ENCODE measurements around the gene DCBLD2.

The DCBLD2 gene

GRCh38 chr3:98776140-98776493 lies 125.4 kb downstream of the DCBLD2 start:
- H3K4me3 ChIP-seq (ENCODE audit: low read length in 2 of 2) = no peak overlapping the region
- H3K27ac ChIP-seq (ENCODE audit: low read depth in 2 of 2, low read length in 2 of 2) = no peak overlapping the region
- no peaks in the 10 kb centered on the region for H3K27me3 ChIP-seq (ENCODE audit: control insufficient read depth in 2 of 2, insufficient read depth in 2 of 2, low read length in 2 of 2)
- no peaks in the 10 kb centered on the region for H3K36me3 ChIP-seq (ENCODE audit: control insufficient read depth in 2 of 2, insufficient read depth in 2 of 2, low read length in 2 of 2)
- H3K4me1 ChIP-seq (ENCODE audit: control insufficient read depth in 2 of 2, insufficient read depth in 2 of 2, low read length in 2 of 2) = no peaks in the 10 kb centered on the region
- H3K9me3 ChIP-seq (ENCODE audit: control insufficient read depth in 2 of 2, low read length in 2 of 2) = no peaks in the 10 kb centered on the region
- H3K9ac ChIP-seq (ENCODE audit: low read depth in 1 of 2, low read length in 2 of 2) = no peak overlapping the region

GRCh38 chr3:98775459-98776139 lies 125.9 kb downstream of the DCBLD2 start:
- no peaks in the 10 kb centered on the region for H3K9me3 ChIP-seq (ENCODE audit: control insufficient read depth in 2 of 2, low read length in 2 of 2)
- no peaks in the 10 kb centered on the region for H3K36me3 ChIP-seq (ENCODE audit: control insufficient read depth in 2 of 2, insufficient read depth in 2 of 2, low read length in 2 of 2)
- no peak overlapping the region for H3K9ac ChIP-seq (ENCODE audit: low read depth in 1 of 2, low read length in 2 of 2)
- no peaks in the 10 kb centered on the region for H3K27me3 ChIP-seq (ENCODE audit: control insufficient read depth in 2 of 2, insufficient read depth in 2 of 2, low read length in 2 of 2)
- H3K4me3 ChIP-seq (ENCODE audit: low read length in 2 of 2) = no peak overlapping the region
- H3K27ac ChIP-seq (ENCODE audit: low read depth in 2 of 2, low read length in 2 of 2) = no peak overlapping the region
- H3K4me1 ChIP-seq (ENCODE audit: control insufficient read depth in 2 of 2, insufficient read depth in 2 of 2, low read length in 2 of 2) = no peaks in the 10 kb centered on the region

- Histone ChIP-seq H3K4me1 (ENCODE audit: control insufficient read depth in 2 of 2, insufficient read depth in 2 of 2, low read length in 2 of 2) (no peaks in the 10 kb centered on the region), H3K27me3 (ENCODE audit: control insufficient read depth in 2 of 2, insufficient read depth in 2 of 2, low read length in 2 of 2) (no peaks in the 10 kb centered on the region), H3K27ac (ENCODE audit: low read depth in 2 of 2, low read length in 2 of 2) (no peak overlapping the region), H3K36me3 (ENCODE audit: control insufficient read depth in 2 of 2, insufficient read depth in 2 of 2, low read length in 2 of 2) (no peaks in the 10 kb centered on the region), H3K9ac (ENCODE audit: low read depth in 1 of 2, low read length in 2 of 2) (no peak overlapping the region), H3K9me3 (ENCODE audit: control insufficient read depth in 2 of 2, low read length in 2 of 2) (no peaks in the 10 kb centered on the region), H3K4me3 (ENCODE audit: low read length in 2 of 2) (no peak overlapping the region)
These were observed 129.5 kb downstream of the DCBLD2 start for GRCh38 chr3:98772022-98772421.

GRCh38 chr3:98770261-98771039 lies 131.0 kb downstream of the DCBLD2 start:
- Histone ChIP-seq H3K9ac (ENCODE audit: low read depth in 1 of 2, low read length in 2 of 2) (no peak overlapping the region), H3K36me3 (ENCODE audit: control insufficient read depth in 2 of 2, insufficient read depth in 2 of 2, low read length in 2 of 2) (no peaks in the 10 kb centered on the region), H3K27ac (ENCODE audit: low read depth in 2 of 2, low read length in 2 of 2) (peak overlapping the region; percentile 13 to 19), H3K9me3 (ENCODE audit: control insufficient read depth in 2 of 2, low read length in 2 of 2) (no peaks in the 10 kb centered on the region), H3K4me1 (ENCODE audit: control insufficient read depth in 2 of 2, insufficient read depth in 2 of 2, low read length in 2 of 2) (no peaks in the 10 kb centered on the region), H3K27me3 (ENCODE audit: control insufficient read depth in 2 of 2, insufficient read depth in 2 of 2, low read length in 2 of 2) (no peaks in the 10 kb centered on the region), H3K4me3 (ENCODE audit: low read length in 2 of 2) (no peak overlapping the region)

- Histone ChIP-seq H3K4me1 (ENCODE audit: control insufficient read depth in 2 of 2, insufficient read depth in 2 of 2, low read length in 2 of 2) (no peaks in the 10 kb centered on the region), H3K9me3 (ENCODE audit: control insufficient read depth in 2 of 2, low read length in 2 of 2) (no peaks in the 10 kb centered on the region), H3K27ac (ENCODE audit: low read depth in 2 of 2, low read length in 2 of 2) (no peak overlapping the region), H3K36me3 (ENCODE audit: control insufficient read depth in 2 of 2, insufficient read depth in 2 of 2, low read length in 2 of 2) (no peaks in the 10 kb centered on the region), H3K9ac (ENCODE audit: low read depth in 1 of 2, low read length in 2 of 2) (no peak overlapping the region), H3K27me3 (ENCODE audit: control insufficient read depth in 2 of 2, insufficient read depth in 2 of 2, low read length in 2 of 2) (no peaks in the 10 kb centered on the region), H3K4me3 (ENCODE audit: low read length in 2 of 2) (no peak overlapping the region)
These were observed 132.0 kb downstream of the DCBLD2 start for GRCh38 chr3:98769448-98769847.

GRCh38 chr3:98768961-98769360 lies 132.5 kb downstream of the DCBLD2 start:
- Histone ChIP-seq H3K27ac (ENCODE audit: low read depth in 2 of 2, low read length in 2 of 2) (no peak overlapping the region), H3K4me1 (ENCODE audit: control insufficient read depth in 2 of 2, insufficient read depth in 2 of 2, low read length in 2 of 2) (no peaks in the 10 kb centered on the region), H3K9ac (ENCODE audit: low read depth in 1 of 2, low read length in 2 of 2) (no peak overlapping the region), H3K27me3 (ENCODE audit: control insufficient read depth in 2 of 2, insufficient read depth in 2 of 2, low read length in 2 of 2) (no peaks in the 10 kb centered on the region), H3K36me3 (ENCODE audit: control insufficient read depth in 2 of 2, insufficient read depth in 2 of 2, low read length in 2 of 2) (no peaks in the 10 kb centered on the region), H3K4me3 (ENCODE audit: low read length in 2 of 2) (no peak overlapping the region), H3K9me3 (ENCODE audit: control insufficient read depth in 2 of 2, low read length in 2 of 2) (no peaks in the 10 kb centered on the region)

GRCh38 chr3:98766924-98767323 lies 134.6 kb downstream of the DCBLD2 start:
- H3K9me3 ChIP-seq (ENCODE audit: control insufficient read depth in 2 of 2, low read length in 2 of 2) = no peaks in the 10 kb centered on the region
- H3K27ac ChIP-seq (ENCODE audit: low read depth in 2 of 2, low read length in 2 of 2) = no peak overlapping the region
- no peaks in the 10 kb centered on the region for H3K36me3 ChIP-seq (ENCODE audit: control insufficient read depth in 2 of 2, insufficient read depth in 2 of 2, low read length in 2 of 2)
- H3K4me3 ChIP-seq (ENCODE audit: low read length in 2 of 2) = no peak overlapping the region
- H3K27me3 ChIP-seq (ENCODE audit: control insufficient read depth in 2 of 2, insufficient read depth in 2 of 2, low read length in 2 of 2) = no peaks in the 10 kb centered on the region
- no peak overlapping the region for H3K9ac ChIP-seq (ENCODE audit: low read depth in 1 of 2, low read length in 2 of 2)
- no peaks in the 10 kb centered on the region for H3K4me1 ChIP-seq (ENCODE audit: control insufficient read depth in 2 of 2, insufficient read depth in 2 of 2, low read length in 2 of 2)

GRCh38 chr3:98765721-98766120 lies 135.8 kb downstream of the DCBLD2 start:
- no peak overlapping the region for H3K27ac ChIP-seq (ENCODE audit: low read depth in 2 of 2, low read length in 2 of 2)
- H3K27me3 ChIP-seq (ENCODE audit: control insufficient read depth in 2 of 2, insufficient read depth in 2 of 2, low read length in 2 of 2) = no peaks in the 10 kb centered on the region
- H3K36me3 ChIP-seq (ENCODE audit: control insufficient read depth in 2 of 2, insufficient read depth in 2 of 2, low read length in 2 of 2) = no peaks in the 10 kb centered on the region
- H3K9ac ChIP-seq (ENCODE audit: low read depth in 1 of 2, low read length in 2 of 2) = no peak overlapping the region
- H3K4me1 ChIP-seq (ENCODE audit: control insufficient read depth in 2 of 2, insufficient read depth in 2 of 2, low read length in 2 of 2) = no peaks in the 10 kb centered on the region
- H3K9me3 ChIP-seq (ENCODE audit: control insufficient read depth in 2 of 2, low read length in 2 of 2) = no peaks in the 10 kb centered on the region
- H3K4me3 ChIP-seq (ENCODE audit: low read length in 2 of 2) = no peak overlapping the region

GRCh38 chr3:98764472-98764884 lies 137.0 kb downstream of the DCBLD2 start:
- no peak overlapping the region for H3K9ac ChIP-seq (ENCODE audit: low read depth in 1 of 2, low read length in 2 of 2)
- no peaks in the 10 kb centered on the region for H3K36me3 ChIP-seq (ENCODE audit: control insufficient read depth in 2 of 2, insufficient read depth in 2 of 2, low read length in 2 of 2)
- no peaks in the 10 kb centered on the region for H3K4me1 ChIP-seq (ENCODE audit: control insufficient read depth in 2 of 2, insufficient read depth in 2 of 2, low read length in 2 of 2)
- no peaks in the 10 kb centered on the region for H3K27me3 ChIP-seq (ENCODE audit: control insufficient read depth in 2 of 2, insufficient read depth in 2 of 2, low read length in 2 of 2)
- no peaks in the 10 kb centered on the region for H3K9me3 ChIP-seq (ENCODE audit: control insufficient read depth in 2 of 2, low read length in 2 of 2)
- H3K4me3 ChIP-seq (ENCODE audit: low read length in 2 of 2) = peak overlapping the region in 1 of 2 donors; percentile 51
- H3K27ac ChIP-seq (ENCODE audit: low read depth in 2 of 2, low read length in 2 of 2) = no peak overlapping the region

- no peaks in the 10 kb centered on the region for H3K36me3 ChIP-seq (ENCODE audit: control insufficient read depth in 2 of 2, insufficient read depth in 2 of 2, low read length in 2 of 2)
- no peaks in the 10 kb centered on the region for H3K27me3 ChIP-seq (ENCODE audit: control insufficient read depth in 2 of 2, insufficient read depth in 2 of 2, low read length in 2 of 2)
- H3K4me3 ChIP-seq (ENCODE audit: low read length in 2 of 2) = peak overlapping the region; percentile 7 to 51
- peak overlapping the region in 1 of 2 donors; percentile 25 for H3K27ac ChIP-seq (ENCODE audit: low read depth in 2 of 2, low read length in 2 of 2)
- H3K4me1 ChIP-seq (ENCODE audit: control insufficient read depth in 2 of 2, insufficient read depth in 2 of 2, low read length in 2 of 2) = no peaks in the 10 kb centered on the region
- no peaks in the 10 kb centered on the region for H3K9me3 ChIP-seq (ENCODE audit: control insufficient read depth in 2 of 2, low read length in 2 of 2)
- H3K9ac ChIP-seq (ENCODE audit: low read depth in 1 of 2, low read length in 2 of 2) = no peak overlapping the region
These were observed 137.6 kb downstream of the DCBLD2 start for GRCh38 chr3:98763819-98764418.
